Glomerular visceral epithelial cell (primary cell): ENCODE measurements around the gene LIMS1.
"Not testable (repeated sequence)": the region's sequence is repeated elsewhere in the genome, so short reads cannot be mapped to it uniquely, and the experiment has no call there.

Experiments used
- DNase-seq: peaks from one replicate; pipeline ENCODE4 v3.0.0-alpha.2; 2016; ENCODE audit errors: extremely low spot score

The LIMS1 gene

DNA sequence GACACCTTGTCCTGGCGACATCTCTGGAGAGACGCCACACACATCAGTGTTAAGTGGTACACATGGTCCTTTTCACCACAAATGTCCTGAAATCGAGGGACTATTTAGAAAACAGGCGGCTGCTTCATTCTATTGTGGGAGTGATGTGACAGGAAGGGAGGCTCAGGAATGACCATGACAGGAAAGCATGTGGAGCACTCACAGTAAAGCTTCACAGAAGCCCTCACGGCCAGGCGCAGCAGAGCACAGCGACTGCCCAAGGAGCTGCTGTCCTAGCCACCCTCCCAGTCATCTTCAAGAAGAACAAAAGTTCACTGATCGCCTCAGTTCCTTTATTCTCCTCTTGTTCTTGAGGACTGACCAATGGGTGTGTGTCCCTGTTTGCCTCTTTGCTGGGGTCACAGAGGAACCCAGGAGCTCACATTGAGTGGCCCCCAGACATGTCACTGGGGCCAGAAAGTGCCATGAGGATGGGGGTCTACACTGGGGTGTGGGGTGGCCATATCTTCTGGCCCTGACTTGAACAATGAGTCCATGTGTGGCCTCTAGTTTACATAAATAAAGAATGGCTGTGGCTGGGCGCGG lies 100.4 kb downstream of the LIMS1 start:
- DNase-seq, result no peak

- DNase-seq, result no peak
Observed at GRCh38 chr2:108635630-108636354, 101.5 kb downstream of the LIMS1 start.

DNA sequence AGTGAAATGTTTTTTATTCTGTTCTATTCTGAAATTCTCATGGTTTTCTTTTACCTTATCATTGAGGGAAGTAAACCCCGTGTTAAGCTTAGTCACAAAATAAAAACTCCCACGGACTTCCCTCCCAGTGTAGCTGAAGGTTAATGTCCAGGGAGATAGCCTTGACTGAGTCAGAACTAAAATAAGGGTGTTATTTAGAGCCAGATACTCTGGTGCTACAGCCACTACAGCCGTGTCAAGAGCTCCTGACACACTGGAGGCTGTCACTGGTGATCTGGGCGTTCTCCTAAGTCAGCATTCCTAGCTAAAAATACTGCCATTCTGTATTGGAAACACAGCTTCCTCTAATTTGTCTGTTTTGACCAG lies 103.0 kb downstream of the LIMS1 start:
- peak; percentile 80 for DNase-seq

GRCh38 chr2:108640731-108641130 lies 106.5 kb downstream of the LIMS1 start:
- DNase-seq, result peak; percentile 82

GRCh38 chr2:108641756-108642155 lies 107.5 kb downstream of the LIMS1 start:
- DNase-seq, result no peak

- no peak for DNase-seq
Observed at GRCh38 chr2:108643261-108643849, 109.1 kb downstream of the LIMS1 start.

DNA sequence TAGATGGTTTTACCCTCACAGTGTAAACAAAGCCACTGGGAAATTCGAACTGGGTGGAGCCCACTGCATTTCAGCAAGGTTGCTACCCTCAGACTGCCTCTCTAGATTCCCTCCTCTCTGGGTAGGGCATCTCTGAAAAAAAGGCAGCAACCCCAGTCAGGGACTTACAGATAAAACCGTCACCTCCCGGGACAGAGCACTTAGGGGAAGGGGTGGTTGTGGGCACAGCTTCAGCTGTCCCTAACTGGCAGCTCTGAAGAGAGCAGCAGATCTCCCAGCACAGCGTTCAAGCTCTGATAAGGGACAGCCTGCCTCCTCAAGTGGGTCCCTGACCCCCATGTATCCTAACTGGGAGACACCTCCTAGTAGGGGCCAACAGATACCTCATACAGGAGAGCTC lies 109.6 kb downstream of the LIMS1 start:
- DNase-seq, result not testable (repeated sequence)

DNA sequence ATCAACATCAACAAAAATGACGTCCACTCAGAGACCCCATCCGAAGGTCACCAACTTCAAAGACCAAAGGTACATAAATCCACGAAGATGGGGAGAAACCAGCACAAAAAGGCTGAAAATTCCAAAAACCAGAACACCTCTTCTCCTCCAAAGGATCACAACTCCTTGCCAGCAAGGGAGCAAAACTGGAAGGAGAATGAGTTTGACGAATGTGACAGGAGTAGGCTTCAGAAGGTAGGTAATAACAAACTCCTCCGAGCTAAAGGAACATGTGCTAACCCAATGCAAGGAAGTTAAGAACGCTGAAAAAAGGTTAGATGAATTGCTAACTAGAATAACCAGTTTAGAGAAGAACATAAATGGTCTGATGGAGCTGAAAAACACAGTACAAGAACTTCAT lies 110.2 kb downstream of the LIMS1 start:
- not testable (repeated sequence) for DNase-seq

DNA sequence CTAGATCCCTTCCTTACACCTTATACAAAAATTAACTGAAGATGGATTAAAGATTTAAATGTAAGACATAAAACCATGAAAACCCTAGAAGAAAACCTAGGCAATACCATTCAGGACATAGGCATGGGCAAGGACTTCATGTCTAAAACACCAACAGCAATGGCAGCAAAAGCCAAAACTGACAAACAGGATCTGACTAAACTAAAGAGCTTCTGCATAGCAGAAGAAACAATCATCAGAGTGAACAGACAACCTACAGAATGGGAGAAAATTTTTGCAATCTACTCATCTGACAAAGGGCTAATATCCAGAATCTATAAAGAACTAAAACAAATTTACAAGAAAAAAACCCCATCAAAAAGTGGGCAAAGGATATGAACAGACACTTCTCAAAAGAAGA lies 114.5 kb downstream of the LIMS1 start:
- DNase-seq, result not testable (repeated sequence)

DNA sequence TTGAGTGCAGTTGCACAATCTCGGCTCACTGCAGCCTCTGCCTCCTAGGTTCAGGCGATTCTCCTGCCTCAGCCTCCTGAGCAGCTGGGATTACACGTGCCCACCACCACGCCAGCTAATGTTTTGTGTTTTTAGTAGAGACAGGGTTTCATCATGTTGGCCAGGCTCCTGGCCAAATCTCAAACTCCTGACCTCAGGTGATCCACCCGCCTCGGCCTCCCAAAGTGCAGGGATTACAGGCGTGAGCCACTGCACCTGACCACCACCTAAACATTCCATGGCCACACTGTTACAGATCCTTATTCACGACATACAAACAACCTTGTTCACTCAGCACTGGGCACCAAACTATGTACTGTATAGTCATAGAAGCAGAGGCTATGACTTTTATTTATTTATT lies 116.2 kb downstream of the LIMS1 start:
- DNase-seq, result not testable (repeated sequence)

DNA sequence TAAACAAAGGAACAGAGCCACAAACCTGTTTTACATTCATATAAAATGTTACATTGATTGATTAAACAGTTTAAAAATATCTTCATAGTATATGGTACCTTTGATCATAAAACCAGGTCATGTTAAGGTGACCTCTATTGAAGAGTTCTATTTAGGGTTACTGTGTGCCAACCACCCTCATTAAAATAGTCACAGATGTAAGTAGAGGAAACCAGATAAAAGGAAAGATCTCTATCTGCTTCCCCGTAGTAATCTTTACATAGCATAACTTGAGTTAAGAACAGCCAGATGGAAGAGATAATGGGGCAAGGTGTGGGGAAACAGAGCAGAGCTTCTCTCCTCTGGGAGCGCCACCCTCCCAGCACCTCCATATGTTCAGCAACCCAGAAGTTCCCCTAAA lies 117.2 kb downstream of the LIMS1 start:
- DNase-seq, result not testable (repeated sequence)

- DNase-seq, result peak; percentile 84
Observed at GRCh38 chr2:108652187-108652931, 118.1 kb downstream of the LIMS1 start.

GRCh38 chr2:108653425-108653824 lies 119.2 kb downstream of the LIMS1 start:
- not testable (repeated sequence) for DNase-seq

- DNase-seq, result not testable (repeated sequence)
Observed at GRCh38 chr2:108653849-108654248, 119.6 kb downstream of the LIMS1 start.

DNA sequence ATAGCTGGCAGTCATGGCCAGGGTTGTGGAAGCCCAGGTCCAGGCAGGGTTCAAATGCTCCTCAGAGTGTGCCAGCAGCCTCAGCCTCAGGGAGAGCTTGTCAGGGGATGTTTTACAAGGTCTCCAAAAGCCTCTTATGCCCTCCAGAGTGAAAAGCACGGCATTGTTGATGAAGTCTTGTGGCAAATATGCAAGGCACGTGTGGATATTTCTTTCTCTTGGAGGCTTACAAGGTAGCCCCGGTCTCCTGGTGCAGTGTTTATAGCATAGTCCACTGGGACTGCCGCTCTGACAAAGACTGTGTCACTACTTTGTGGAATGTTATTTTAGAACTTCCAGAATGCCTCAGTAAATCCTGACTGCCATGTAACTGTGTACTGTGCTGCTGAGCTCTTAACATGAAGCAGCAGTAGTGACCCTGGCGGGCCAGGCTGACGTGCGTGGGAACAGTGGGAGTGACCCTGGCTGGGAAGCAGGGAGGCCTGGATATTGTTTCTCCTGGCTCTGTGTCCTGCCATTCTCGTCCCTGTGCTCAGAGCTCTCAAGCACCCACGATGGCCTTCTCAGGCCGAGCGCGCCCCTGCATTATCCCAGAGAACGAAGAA lies 120.4 kb downstream of the LIMS1 start:
- DNase-seq, result peak; percentile 58

- DNase-seq, result not testable (repeated sequence)
Observed at GRCh38 chr2:108655270-108655669, 121.0 kb downstream of the LIMS1 start.

DNA sequence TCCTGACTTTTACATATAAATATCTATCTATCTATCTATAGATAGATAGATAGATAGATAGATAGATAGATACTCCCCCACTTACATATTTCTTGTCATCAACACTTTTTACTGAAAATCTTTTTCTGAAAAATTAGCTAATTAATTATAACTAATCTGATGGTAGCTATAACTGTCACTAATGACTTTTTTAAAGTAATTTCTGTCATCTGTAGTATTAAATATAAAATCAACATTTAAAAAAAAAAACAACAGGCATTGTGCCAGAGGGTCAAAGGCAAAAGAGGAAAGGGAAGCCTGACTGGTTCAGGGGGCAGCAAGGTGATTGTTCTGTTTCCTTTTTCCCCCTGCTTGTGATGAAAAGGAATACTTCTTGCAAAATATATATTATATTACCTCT lies 122.0 kb downstream of the LIMS1 start:
- DNase-seq, result not testable (repeated sequence)

GRCh38 chr2:108657517-108657916 lies 123.2 kb downstream of the LIMS1 start:
- not testable (repeated sequence) for DNase-seq

DNA sequence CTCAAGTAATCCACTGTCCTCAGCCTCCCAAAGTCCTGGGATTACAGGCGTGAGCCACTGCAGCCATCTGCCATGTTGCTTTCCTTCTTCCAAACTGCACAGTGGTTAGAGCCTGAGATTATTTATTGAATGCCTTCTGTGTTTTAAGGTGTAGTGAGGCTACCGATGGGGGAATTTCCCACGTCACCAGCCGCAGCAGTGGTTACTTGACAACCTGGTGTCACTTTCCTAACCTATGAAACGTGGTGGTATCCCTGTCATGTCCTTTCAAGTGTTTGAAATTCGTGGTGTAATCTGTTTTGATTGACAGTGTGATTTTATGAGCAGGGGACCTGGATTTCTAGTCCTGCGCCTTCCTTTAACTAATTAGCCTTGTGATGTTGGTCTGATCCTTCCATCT lies 124.3 kb downstream of the LIMS1 start:
- DNase-seq, result not testable (repeated sequence)

- DNase-seq, result not testable (repeated sequence)
Observed at GRCh38 chr2:108661493-108661892, 127.2 kb downstream of the LIMS1 start.

DNA sequence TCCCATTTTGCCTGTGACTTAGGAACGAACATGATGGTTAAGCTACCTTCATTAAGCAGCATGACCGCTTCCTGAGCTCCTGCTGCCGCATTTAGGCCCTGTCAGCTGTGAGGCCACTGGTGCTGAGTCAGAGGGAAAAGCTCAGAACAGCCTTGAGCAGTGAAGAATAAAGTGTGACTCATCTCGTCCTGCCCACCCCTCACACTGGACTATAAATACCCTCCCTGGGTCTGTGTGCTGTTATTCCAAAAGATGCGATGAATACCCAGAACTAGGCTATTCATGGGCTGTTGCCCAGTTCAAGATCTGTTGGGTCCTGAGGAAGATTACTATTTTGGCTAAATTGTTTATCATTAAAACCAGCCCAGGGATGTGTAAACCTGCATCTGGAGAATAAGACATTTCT lies 127.9 kb downstream of the LIMS1 start:
- DNase-seq, result peak; percentile 66

- DNase-seq, result not testable (repeated sequence)
Observed at GRCh38 chr2:108663346-108663745, 129.1 kb downstream of the LIMS1 start.
